Stimulated activated CD4-positive, alpha-beta T cell treated with anti-CD3 and anti-CD28 coated beads, Interleukin-1b, Interleukin-23, amount 100 ng/mL, for 1 hour (primary cell): Measurements from ENCODE around the gene TMEM208.

Experiments used
- DNase-seq, 2 donors: peaks; one replicate each; pipeline ENCODE4 v3.0.0-alpha.2; 2020; ENCODE audit warnings: low read depth in 2 of 2

TMEM208 gene

GRCh38 chr16:67277999-67278772 is 51.3 kb downstream of the TMEM208 start:
- no peak for DNase-seq
